ENCODE results near the gene RNF144A.

Gene RNF144A

DNA sequence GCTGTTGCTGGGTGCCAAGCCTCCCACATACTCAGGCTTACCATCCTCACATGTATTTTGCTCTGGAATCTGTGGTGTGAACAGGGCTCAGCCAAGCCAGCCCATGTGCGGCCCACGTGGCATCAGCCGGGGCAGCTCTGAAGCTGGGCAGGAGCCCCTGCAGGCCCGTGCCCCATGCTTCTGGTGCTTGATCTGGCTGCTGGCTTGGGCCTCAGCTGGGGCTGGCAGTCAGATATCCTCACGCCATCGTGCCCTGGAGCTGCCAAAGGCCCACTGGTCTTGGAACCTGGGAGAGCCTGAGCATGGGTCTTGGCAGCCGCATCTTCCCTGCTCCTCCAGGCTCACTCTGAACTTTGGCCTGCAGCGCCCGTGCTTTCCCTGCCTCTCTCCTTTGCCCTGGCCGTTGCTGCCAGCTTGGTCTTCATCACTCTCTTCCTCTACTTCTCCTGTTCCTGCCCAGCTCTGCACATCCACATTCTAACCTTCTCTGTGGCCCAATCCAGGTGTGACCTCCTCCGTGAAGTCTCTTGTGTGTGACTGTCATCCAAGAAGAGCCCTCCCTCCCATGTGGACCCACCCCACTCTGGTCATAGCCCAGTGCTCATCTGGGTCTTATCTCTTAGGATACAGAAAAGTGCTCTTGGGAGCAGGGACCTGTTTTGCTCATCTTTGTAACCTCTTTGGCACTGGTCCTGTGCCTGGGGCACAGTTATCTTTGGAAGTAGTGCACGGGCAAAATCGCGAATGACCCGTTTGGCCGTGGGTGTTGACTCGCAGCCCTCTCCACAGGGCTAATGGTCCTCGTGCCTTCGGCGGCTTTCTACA, 116.1 kb downstream of the RNF144A start:
- no peaks in the 10 kb centered on the region for H3K27me3 ChIP-seq (ENCODE audit: insufficient read depth, insufficient read length)
- no peak overlapping the region for H3K4me3 ChIP-seq (ENCODE audit: insufficient read length, low read depth)
- DNase-seq (ENCODE audit: low read depth, low spot score), result no peak
- no peak for TF ChIP-seq ZNF274 (IDR thresholded peaks at IDR 0.05; ENCODE audit: low read depth, low read length)
- TF ChIP-seq SUZ12 (IDR thresholded peaks at IDR 0.05; ENCODE audit: extremely low read depth, insufficient read depth, insufficient read length), result no peak
- TF ChIP-seq YY1 (IDR thresholded peaks at IDR 0.05; ENCODE audit: insufficient read depth, insufficient read length), result no peak
- no peak overlapping the region for H3K9ac ChIP-seq (ENCODE audit: insufficient read length, low read depth)
- peaks cover 29% of the 10 kb centered on the region for H3K36me3 ChIP-seq (ENCODE audit: insufficient read depth, insufficient read length, low read length)
- H3K4me1 ChIP-seq (ENCODE audit: insufficient read depth, insufficient read length), result peaks cover 10% of the 10 kb centered on the region
- H3K9me3 ChIP-seq (ENCODE audit: insufficient read depth, low read length), result no peaks in the 10 kb centered on the region

GRCh38 chr2:7034303-7034702, 117.1 kb downstream of the RNF144A start:
- DNase-seq (ENCODE audit: low read depth, low spot score), result no peak
- Histone ChIP-seq H3K36me3 (ENCODE audit: insufficient read depth, insufficient read length, low read length) (peaks cover 29% of the 10 kb centered on the region), H3K27me3 (ENCODE audit: insufficient read depth, insufficient read length) (no peaks in the 10 kb centered on the region), H3K9me3 (ENCODE audit: insufficient read depth, low read length) (no peaks in the 10 kb centered on the region), H3K9ac (ENCODE audit: insufficient read length, low read depth) (no peak overlapping the region), H3K4me1 (ENCODE audit: insufficient read depth, insufficient read length) (peaks cover 3% of the 10 kb centered on the region), H3K4me3 (ENCODE audit: insufficient read length, low read depth) (no peak overlapping the region)
- TF ChIP-seq SUZ12 (IDR thresholded peaks at IDR 0.05; ENCODE audit: extremely low read depth, insufficient read depth, insufficient read length), result no peak
- TF ChIP-seq ZNF274 (IDR thresholded peaks at IDR 0.05; ENCODE audit: low read depth, low read length), result no peak

GRCh38 chr2:7035884-7036283, 118.7 kb downstream of the RNF144A start:
- Histone ChIP-seq H3K4me1 (ENCODE audit: insufficient read depth, insufficient read length) (no peaks in the 10 kb centered on the region), H3K27me3 (ENCODE audit: insufficient read depth, insufficient read length) (no peaks in the 10 kb centered on the region), H3K4me3 (ENCODE audit: insufficient read length, low read depth) (no peak overlapping the region), H3K9ac (ENCODE audit: insufficient read length, low read depth) (no peak overlapping the region), H3K36me3 (ENCODE audit: insufficient read depth, insufficient read length, low read length) (peaks cover 28% of the 10 kb centered on the region), H3K9me3 (ENCODE audit: insufficient read depth, low read length) (no peaks in the 10 kb centered on the region)
- DNase-seq (ENCODE audit: low read depth, low spot score), result no peak
- TF ChIP-seq ZNF274 (IDR thresholded peaks at IDR 0.05; ENCODE audit: low read depth, low read length), result no peak
- TF ChIP-seq SUZ12 (IDR thresholded peaks at IDR 0.05; ENCODE audit: extremely low read depth, insufficient read depth, insufficient read length), result no peak
- no peak for TF ChIP-seq YY1 (IDR thresholded peaks at IDR 0.05; ENCODE audit: insufficient read depth, insufficient read length)

DNA sequence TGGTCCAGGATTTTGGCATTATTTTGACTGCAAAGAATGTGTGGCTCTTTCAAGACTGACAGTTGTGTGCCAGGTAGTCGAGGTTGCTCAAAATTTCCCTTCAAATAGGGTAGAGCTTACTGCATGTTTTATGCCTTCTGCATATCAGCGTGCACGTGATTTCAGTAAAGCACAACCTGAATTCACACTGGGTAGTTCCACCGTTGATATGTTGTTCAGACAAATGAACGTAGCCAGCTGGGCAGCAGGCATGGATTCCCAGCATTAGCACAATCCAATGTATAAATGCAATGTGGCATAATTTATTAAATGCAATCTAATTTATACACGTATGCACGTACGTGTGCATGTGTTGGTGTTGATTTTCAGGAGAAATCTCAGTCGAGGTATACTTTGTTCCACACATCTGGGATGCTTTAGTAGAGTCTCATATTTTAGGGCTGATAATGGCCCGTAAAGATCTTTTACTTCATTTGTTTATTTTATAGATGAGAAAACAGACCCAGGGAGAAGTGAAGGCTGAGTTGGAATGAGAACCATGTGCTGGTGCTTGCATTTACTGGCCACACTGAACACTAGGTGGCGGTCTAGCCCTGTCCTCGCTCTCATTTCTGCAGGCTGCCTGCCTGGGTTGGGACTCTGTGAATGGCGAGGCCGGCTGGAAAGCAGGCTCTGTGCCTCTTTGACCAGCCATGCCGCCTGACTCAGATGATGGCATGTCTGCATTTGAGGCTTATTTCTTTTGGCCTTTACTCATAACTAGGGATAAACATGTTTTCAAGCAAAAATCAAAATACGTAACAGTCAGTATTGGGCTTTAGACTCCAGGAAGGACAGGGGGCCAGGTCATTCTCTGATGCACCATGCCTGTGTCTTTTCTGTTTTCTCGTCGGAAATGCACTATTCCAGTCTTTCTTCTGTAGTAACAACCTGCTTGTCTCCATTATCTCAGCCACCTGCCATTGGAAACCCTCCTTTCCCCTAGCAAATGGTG, 120.4 kb downstream of the RNF144A start:
- no peaks in the 10 kb centered on the region for H3K9me3 ChIP-seq (ENCODE audit: insufficient read depth, low read length)
- TF ChIP-seq SUZ12 (IDR thresholded peaks at IDR 0.05; ENCODE audit: extremely low read depth, insufficient read depth, insufficient read length) (no peak), ZNF274 (IDR thresholded peaks at IDR 0.05; ENCODE audit: low read depth, low read length) (no peak), YY1 (IDR thresholded peaks at IDR 0.05; ENCODE audit: insufficient read depth, insufficient read length) (no peak)
- H3K27me3 ChIP-seq (ENCODE audit: insufficient read depth, insufficient read length), result no peaks in the 10 kb centered on the region
- H3K9ac ChIP-seq (ENCODE audit: insufficient read length, low read depth), result no peak overlapping the region
- no peak overlapping the region for H3K4me3 ChIP-seq (ENCODE audit: insufficient read length, low read depth)
- no peaks in the 10 kb centered on the region for H3K4me1 ChIP-seq (ENCODE audit: insufficient read depth, insufficient read length)
- H3K36me3 ChIP-seq (ENCODE audit: insufficient read depth, insufficient read length, low read length), result peaks cover 15% of the 10 kb centered on the region
- peak; percentile 42 for DNase-seq (ENCODE audit: low read depth, low spot score)

DNA sequence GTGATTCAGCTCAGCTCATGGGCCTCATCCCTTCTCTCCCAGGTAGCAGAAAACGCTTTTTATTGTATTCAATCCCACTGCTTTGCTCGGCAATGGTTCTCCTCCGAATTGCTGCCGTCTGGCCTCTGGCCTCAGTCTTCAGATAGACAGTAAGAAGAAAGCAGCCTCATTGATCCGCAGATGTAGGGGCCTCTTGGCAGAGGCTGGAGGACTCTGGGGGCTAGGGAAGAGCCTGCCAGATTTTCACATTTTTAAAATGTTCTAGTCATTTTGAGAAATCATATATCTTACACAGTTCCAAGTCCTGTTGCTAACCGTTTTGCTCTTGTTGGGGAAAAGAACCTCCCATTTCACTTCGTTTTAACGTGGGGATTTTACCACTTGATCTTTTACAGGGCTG, 123.3 kb downstream of the RNF144A start:
- no peaks in the 10 kb centered on the region for H3K9me3 ChIP-seq (ENCODE audit: insufficient read depth, low read length)
- no peak overlapping the region for H3K9ac ChIP-seq (ENCODE audit: insufficient read length, low read depth)
- H3K4me3 ChIP-seq (ENCODE audit: insufficient read length, low read depth), result no peak overlapping the region
- H3K27me3 ChIP-seq (ENCODE audit: insufficient read depth, insufficient read length), result no peaks in the 10 kb centered on the region
- TF ChIP-seq YY1 (IDR thresholded peaks at IDR 0.05; ENCODE audit: insufficient read depth, insufficient read length) (no peak), SUZ12 (IDR thresholded peaks at IDR 0.05; ENCODE audit: extremely low read depth, insufficient read depth, insufficient read length) (no peak), ZNF274 (IDR thresholded peaks at IDR 0.05; ENCODE audit: low read depth, low read length) (no peak)
- no peak for DNase-seq (ENCODE audit: low read depth, low spot score)
- H3K4me1 ChIP-seq (ENCODE audit: insufficient read depth, insufficient read length), result no peaks in the 10 kb centered on the region
- H3K36me3 ChIP-seq (ENCODE audit: insufficient read depth, insufficient read length, low read length), result peaks cover 9% of the 10 kb centered on the region

- no peak for DNase-seq (ENCODE audit: low read depth, low spot score)
- no peak overlapping the region for H3K4me3 ChIP-seq (ENCODE audit: insufficient read length, low read depth)
- H3K4me1 ChIP-seq (ENCODE audit: insufficient read depth, insufficient read length), result no peaks in the 10 kb centered on the region
- no peak overlapping the region for H3K9ac ChIP-seq (ENCODE audit: insufficient read length, low read depth)
- TF ChIP-seq ZNF274 (IDR thresholded peaks at IDR 0.05; ENCODE audit: low read depth, low read length) (no peak), YY1 (IDR thresholded peaks at IDR 0.05; ENCODE audit: insufficient read depth, insufficient read length) (no peak), SUZ12 (IDR thresholded peaks at IDR 0.05; ENCODE audit: extremely low read depth, insufficient read depth, insufficient read length) (no peak)
- no peaks in the 10 kb centered on the region for H3K27me3 ChIP-seq (ENCODE audit: insufficient read depth, insufficient read length)
- peaks cover 9% of the 10 kb centered on the region for H3K36me3 ChIP-seq (ENCODE audit: insufficient read depth, insufficient read length, low read length)
- H3K9me3 ChIP-seq (ENCODE audit: insufficient read depth, low read length), result no peaks in the 10 kb centered on the region
Measured at GRCh38 chr2:7041421-7041820, 124.2 kb downstream of the RNF144A start.

DNA sequence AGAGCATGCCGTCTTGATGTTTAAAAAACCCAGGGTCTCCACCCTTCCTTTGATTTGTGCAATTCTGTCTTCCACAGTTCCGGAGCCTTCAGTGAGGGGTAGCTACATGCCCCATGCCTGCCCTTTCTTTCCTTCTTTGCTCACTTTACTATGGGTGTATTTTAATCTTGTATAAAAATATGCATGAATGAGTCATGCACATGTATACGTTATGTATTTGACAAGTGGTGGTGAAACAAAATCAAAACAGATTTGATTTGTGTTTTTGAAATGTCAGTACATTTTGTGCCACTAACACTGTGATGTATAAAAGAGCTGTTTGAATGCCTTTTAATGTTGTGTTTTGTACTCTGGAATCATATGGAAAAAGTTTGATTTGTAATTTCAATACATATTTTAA, 126.5 kb downstream of the RNF144A start:
- H3K27me3 ChIP-seq (ENCODE audit: insufficient read depth, insufficient read length), result no peaks in the 10 kb centered on the region
- TF ChIP-seq ZNF274 (IDR thresholded peaks at IDR 0.05; ENCODE audit: low read depth, low read length), result no peak
- no peak for TF ChIP-seq YY1 (IDR thresholded peaks at IDR 0.05; ENCODE audit: insufficient read depth, insufficient read length)
- no peak for TF ChIP-seq SUZ12 (IDR thresholded peaks at IDR 0.05; ENCODE audit: extremely low read depth, insufficient read depth, insufficient read length)
- peaks cover 9% of the 10 kb centered on the region for H3K36me3 ChIP-seq (ENCODE audit: insufficient read depth, insufficient read length, low read length)
- DNase-seq (ENCODE audit: low read depth, low spot score), result no peak
- H3K9me3 ChIP-seq (ENCODE audit: insufficient read depth, low read length), result no peaks in the 10 kb centered on the region
- no peak overlapping the region for H3K9ac ChIP-seq (ENCODE audit: insufficient read length, low read depth)
- H3K4me3 ChIP-seq (ENCODE audit: insufficient read length, low read depth), result no peak overlapping the region
- H3K4me1 ChIP-seq (ENCODE audit: insufficient read depth, insufficient read length), result no peaks in the 10 kb centered on the region

Data from NT2/D1 (cell line).